ENCODE measurements around the gene TMEM79.
"Not testable (repeated sequence)": the region's sequence is repeated elsewhere in the genome, so short reads cannot be mapped to it uniquely, and the experiment has no call there.

The TMEM79 gene

GRCh38 chr1:156310962-156311361 is 26.8 kb downstream of the TMEM79 start:
- no peak for DNase-seq

GRCh38 chr1:156316909-156317308 is 32.8 kb downstream of the TMEM79 start:
- DNase-seq, result no peak

GRCh38 chr1:156319664-156320063 is 35.5 kb downstream of the TMEM79 start:
- no peak for DNase-seq

- DNase-seq, result no peak
These were observed 36.4 kb downstream of the TMEM79 start for GRCh38 chr1:156320560-156320959.

- DNase-seq, result not testable (repeated sequence)
These were observed 39.1 kb downstream of the TMEM79 start for GRCh38 chr1:156323179-156323578.

GRCh38 chr1:156336242-156336641 is 52.1 kb downstream of the TMEM79 start:
- no peak for DNase-seq

- DNase-seq, result no peak
These were observed 53.1 kb downstream of the TMEM79 start for GRCh38 chr1:156337052-156337887.

GRCh38 chr1:156337888-156338179 is 53.7 kb downstream of the TMEM79 start:
- no peak for DNase-seq

GRCh38 chr1:156338180-156338976 is 54.3 kb downstream of the TMEM79 start, which contains the start of the genes CCT3 and TSACC:
Gene CCT3, minus strand, starts transcription at chr1:156338292. Its CDS starts 108 bp downstream, at chr1:156338184.
Gene TSACC, plus strand, starts transcription at chr1:156338526. Its CDS starts 1,232 bp downstream, at chr1:156339758.
- peak; percentile 99 for DNase-seq
